Loucy (cell line): ENCODE data around the gene ZNF536.

Experiments
- EZH2phosphoT487 ChIP-seq: fragments of 200-600 bp; IDR thresholded peaks from 2 replicates; pipeline ENCODE4 v1.6.1; 2018; ENCODE audit warnings: antibody characterized with exemption, mild to moderate bottlenecking, moderate library complexity, borderline replicate concordance
- TF ChIP-seq, protein P1 (sequence below): fragments of 200-600 bp; sonication (generic); conservative IDR thresholded peaks from 2 replicates; pipeline ENCODE4 v1.5.1; 2014; ENCODE audit warnings: mild to moderate bottlenecking, antibody characterized with exemption, low read length

DNA sequence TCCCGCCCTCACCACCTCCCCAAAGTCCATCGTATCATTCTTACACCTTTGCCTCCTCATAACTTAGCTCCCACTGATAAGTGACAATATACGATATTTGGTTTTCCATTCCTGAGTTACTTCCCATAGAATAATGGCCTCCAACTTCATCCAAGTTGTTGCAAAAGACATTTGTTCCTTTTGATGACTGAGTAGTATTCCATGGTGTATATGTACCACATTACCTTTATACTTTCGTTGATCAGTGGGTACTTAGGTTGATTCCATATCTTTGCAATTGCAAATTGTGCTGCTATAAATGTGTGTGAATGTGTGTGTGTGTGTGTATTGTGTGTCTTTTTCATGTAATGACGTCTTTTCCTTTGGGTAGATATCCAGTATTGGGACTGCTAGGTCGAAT, 109.6 kb downstream of the ZNF536 start:
- TF ChIP-seq, protein P1, sequence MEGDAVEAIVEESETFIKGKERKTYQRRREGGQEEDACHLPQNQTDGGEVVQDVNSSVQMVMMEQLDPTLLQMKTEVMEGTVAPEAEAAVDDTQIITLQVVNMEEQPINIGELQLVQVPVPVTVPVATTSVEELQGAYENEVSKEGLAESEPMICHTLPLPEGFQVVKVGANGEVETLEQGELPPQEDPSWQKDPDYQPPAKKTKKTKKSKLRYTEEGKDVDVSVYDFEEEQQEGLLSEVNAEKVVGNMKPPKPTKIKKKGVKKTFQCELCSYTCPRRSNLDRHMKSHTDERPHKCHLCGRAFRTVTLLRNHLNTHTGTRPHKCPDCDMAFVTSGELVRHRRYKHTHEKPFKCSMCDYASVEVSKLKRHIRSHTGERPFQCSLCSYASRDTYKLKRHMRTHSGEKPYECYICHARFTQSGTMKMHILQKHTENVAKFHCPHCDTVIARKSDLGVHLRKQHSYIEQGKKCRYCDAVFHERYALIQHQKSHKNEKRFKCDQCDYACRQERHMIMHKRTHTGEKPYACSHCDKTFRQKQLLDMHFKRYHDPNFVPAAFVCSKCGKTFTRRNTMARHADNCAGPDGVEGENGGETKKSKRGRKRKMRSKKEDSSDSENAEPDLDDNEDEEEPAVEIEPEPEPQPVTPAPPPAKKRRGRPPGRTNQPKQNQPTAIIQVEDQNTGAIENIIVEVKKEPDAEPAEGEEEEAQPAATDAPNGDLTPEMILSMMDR: no peak
- TF ChIP-seq EZH2phosphoT487: no peak
